Mucosa of gallbladder (tissue), 1 donor: ENCODE results near the gene FLT4. TPM values are rescaled to one million over a fixed set of nuclear protein-coding genes. Genes with fewer than 3 reads are reported as not detected.
"Not testable (repeated sequence)": the region's sequence is repeated elsewhere in the genome, so short reads cannot be mapped to it uniquely, and the experiment has no call there.

Source experiments
- DNase-seq: peaks from one replicate; pipeline ENCODE4 v3.0.0-alpha.2; 2020; ENCODE audit warnings: low spot score
- total RNA-seq: library from RNA; stranded (reverse); gene quantifications from one replicate; pipeline ENCODE4 v1.2.1, GENCODE V29; 2021
- donor health status: DM: no; HTN: no; CAD: no.

Gene FLT4
- total RNA-seq, 1 donor from 2014 or later, result 11.1 TPM

- no peak for DNase-seq
Observed at GRCh38 chr5:180670157-180670556, 20.8 kb upstream of the FLT4 start.

- no peak for DNase-seq
Observed at GRCh38 chr5:180669661-180670060, 20.3 kb upstream of the FLT4 start.

- no peak for DNase-seq
Observed at GRCh38 chr5:180668835-180669596, 19.6 kb upstream of the FLT4 start.

GRCh38 chr5:180666812-180667211, 17.4 kb upstream of the FLT4 start:
- no peak for DNase-seq

- DNase-seq, result no peak
Observed at GRCh38 chr5:180665682-180666404, 16.4 kb upstream of the FLT4 start.

GRCh38 chr5:180658774-180659564, 9.6 kb upstream of the FLT4 start:
- no peak for DNase-seq

- DNase-seq, result not testable (repeated sequence)
Observed at GRCh38 chr5:180655243-180655642, 5.8 kb upstream of the FLT4 start.

GRCh38 chr5:180652771-180653170, 3.4 kb upstream of the FLT4 start:
- no peak for DNase-seq

GRCh38 chr5:180652346-180652745, 2.9 kb upstream of the FLT4 start:
- no peak for DNase-seq

- no peak for DNase-seq
Observed at GRCh38 chr5:180648658-180649296, 623 bp downstream of the FLT4 start.

- DNase-seq, result no peak
Observed at GRCh38 chr5:180647941-180648500, 1.4 kb downstream of the FLT4 start.

GRCh38 chr5:180647465-180647864, 1.9 kb downstream of the FLT4 start:
- DNase-seq, result no peak

GRCh38 chr5:180646963-180647305, 2.5 kb downstream of the FLT4 start:
- DNase-seq, result no peak

- no peak for DNase-seq
Observed at GRCh38 chr5:180646289-180646962, 3.0 kb downstream of the FLT4 start.

- no peak for DNase-seq
Observed at GRCh38 chr5:180645274-180646204, 3.9 kb downstream of the FLT4 start.

GRCh38 chr5:180644825-180645273, 4.6 kb downstream of the FLT4 start:
- no peak for DNase-seq

- DNase-seq, result no peak
Observed at GRCh38 chr5:180644129-180644824, 5.1 kb downstream of the FLT4 start.

- no peak for DNase-seq
Observed at GRCh38 chr5:180643191-180643851, 6.1 kb downstream of the FLT4 start.

GRCh38 chr5:180642779-180643178, 6.6 kb downstream of the FLT4 start:
- DNase-seq, result no peak
